CD14-positive monocyte (primary cell): ENCODE measurements around the gene MRNIP. TPM values are rescaled to one million over a fixed set of nuclear protein-coding genes. Genes with fewer than 3 reads are reported as not detected.

Source experiments
- DNase-seq, 3 donors: peaks; one replicate each; pipeline ENCODE4 v3.0.0-alpha.2; 2011 to 2022
- H2AFZ ChIP-seq: 2 replicates; pipeline ENCODE4 v1.6.0; 2012; ENCODE audit warnings: mild to moderate bottlenecking, low read depth, low read length, inconsistent platforms; ENCODE audit not compliant: insufficient read depth, poor library complexity, severe bottlenecking
- H3K27ac ChIP-seq, 2 donors: 1 replicate in 1 of 2; 2 replicates in 1 of 2; pipeline ENCODE4 v1.5.1; 2012 to 2013; ENCODE audit warnings: low read length in 2 of 2, control low read depth in 1 of 2, inconsistent platforms in 1 of 2, low read depth in 1 of 2, mild to moderate bottlenecking in 1 of 2
- H3K27me3 ChIP-seq, 2 donors: one replicate each; pipeline versions ENCODE4 v1.6.0 to v1.6.1; 2011 to 2013; ENCODE audit warnings: low read length in 2 of 2; ENCODE audit not compliant: control insufficient read depth in 2 of 2, insufficient read depth in 2 of 2
- H3K36me3 ChIP-seq, 2 donors: replicated peaks in 1 of 2; 1 replicate in 1 of 2; 2 replicates in 1 of 2; pipeline versions ENCODE4 v1.5.1 to v1.6.1; 2012 to 2013; ENCODE audit warnings: low read length in 2 of 2, control low read depth in 1 of 2, inconsistent platforms in 1 of 2, mild to moderate bottlenecking in 1 of 2; ENCODE audit not compliant: insufficient read depth in 2 of 2, control insufficient read depth in 1 of 2
- H3K4me1 ChIP-seq, 2 donors: 1 replicate in 1 of 2; 2 replicates in 1 of 2; pipeline versions ENCODE4 v1.5.1 to v1.6.1; 2012 to 2013; ENCODE audit warnings: low read length in 2 of 2, control low read depth in 1 of 2, inconsistent platforms in 1 of 2, mild to moderate bottlenecking in 1 of 2, moderate library complexity in 1 of 2; ENCODE audit not compliant: insufficient read depth in 2 of 2, control insufficient read depth in 1 of 2
- H3K4me2 ChIP-seq: replicated peaks from 2 replicates; pipeline ENCODE3; 2012; ENCODE audit warnings: low read length, moderate library complexity, mild to moderate bottlenecking; ENCODE audit not compliant: poor library complexity, severe bottlenecking; ENCODE audit errors: extremely low read depth
- H3K4me3 ChIP-seq, 3 experiments: fragments of 200-600 bp in 1 of 3; sonication (generic) in 1 of 3; replicated peaks in 1 of 3; 1 replicate in 2 of 3; 2 replicates in 1 of 3; pipeline ENCODE4 v1.5.1; 2011 to 2013; ENCODE audit warnings: low read length in 3 of 3, mild to moderate bottlenecking in 3 of 3, control low read depth in 2 of 3, low read depth in 2 of 3, inconsistent platforms in 1 of 3, moderate library complexity in 1 of 3
- H3K79me2 ChIP-seq: 2 replicates; pipeline ENCODE4 v1.6.0; 2012; ENCODE audit warnings: mild to moderate bottlenecking, control low read depth, inconsistent platforms, low read length, moderate library complexity; ENCODE audit not compliant: insufficient read depth
- H3K9ac ChIP-seq: 2 replicates; pipeline ENCODE4 v1.6.0; 2017; ENCODE audit warnings: low read length, mild to moderate bottlenecking; ENCODE audit not compliant: insufficient read depth, poor library complexity, severe bottlenecking
- H3K9me3 ChIP-seq, 2 donors: replicated peaks in 1 of 2; 1 replicate in 1 of 2; 2 replicates in 1 of 2; pipeline versions ENCODE4 v1.5.1 to v1.6.1; 2012 to 2013; ENCODE audit warnings: low read length in 2 of 2, control low read depth in 1 of 2; ENCODE audit not compliant: control insufficient read depth in 1 of 2, insufficient read depth in 1 of 2
- H4K20me1 ChIP-seq: 2 replicates; pipeline ENCODE4 v1.6.0; 2012; ENCODE audit warnings: mild to moderate bottlenecking, low read length, control low read depth, moderate library complexity; ENCODE audit not compliant: insufficient read depth
- H3K27ac Mint-ChIP-seq, 7 donors: one replicate each; pipeline ENCODE4 v1.8.0; 2020; ENCODE audit warnings: mild to moderate bottlenecking in 7 of 7, mixed read lengths in 7 of 7, moderate library complexity in 6 of 7, inconsistent platforms in 2 of 7
- H3K27me3 Mint-ChIP-seq, 3 donors: one replicate each; pipeline ENCODE4 v1.8.0; 2021 to 2022; ENCODE audit warnings: low read depth in 3 of 3, mild to moderate bottlenecking in 3 of 3, mixed read lengths in 3 of 3, moderate library complexity in 3 of 3, inconsistent platforms in 1 of 3
- H3K36me3 Mint-ChIP-seq, 2 donors: one replicate each; pipeline ENCODE4 v1.8.0; 2020; ENCODE audit warnings: mixed read lengths in 2 of 2, inconsistent platforms in 1 of 2, mild to moderate bottlenecking in 1 of 2
- H3K4me1 Mint-ChIP-seq: one replicate; pipeline ENCODE4 v1.8.0; 2020; ENCODE audit warnings: mild to moderate bottlenecking, mixed read lengths
- H3K4me3 Mint-ChIP-seq, 2 donors: one replicate each; pipeline ENCODE4 v1.8.0; 2020; ENCODE audit warnings: mild to moderate bottlenecking in 2 of 2, mixed read lengths in 2 of 2, moderate library complexity in 1 of 2
- H3K9me3 Mint-ChIP-seq, 7 donors: one replicate each; pipeline ENCODE4 v1.8.0; 2020 to 2022; ENCODE audit warnings: mixed read lengths in 7 of 7, mild to moderate bottlenecking in 6 of 7, moderate library complexity in 6 of 7, inconsistent platforms in 2 of 7
- CTCF ChIP-seq: fragments of 200-600 bp; IDR thresholded peaks from one replicate; pipeline ENCODE4 v1.8.0; 2022; ENCODE audit warnings: antibody characterized with exemption, mild to moderate bottlenecking
- WGBS: methylation state at CpG from one replicate; pipeline ENCODE4 v1.1.5; 2013; ENCODE audit warnings: missing lambda C conversion rate; ENCODE audit not compliant: insufficient coverage; 5-methylcytosine and 5-hydroxymethylcytosine counted together
- intact Hi-C, 2 donors: fragments of 100-400 bp; cut with micrococcal nuclease; formaldehyde crosslinking; loops; one replicate each; pipeline versions ENCODE4 v1.15.0 to v1.15.1; 2023
- polyA plus RNA-seq, 3 donors: library from polyadenylated mRNA; depleted of rRNA in 1 of 3; unstranded in 2 of 3; stranded (reverse) in 1 of 3; fragments of 300-500 nt in 2 of 3; fragments of >200 nt in 1 of 3; fragmentation: Illumina TruSeq in 2 of 3; gene quantifications; 1 replicate in 2 of 3; 2 replicates in 1 of 3; pipeline ENCODE4 v1.2.3, GENCODE V29; 2012 to 2021

The MRNIP gene
- polyA plus RNA-seq, 3 donors = 1.2 to 23.0 (median 1.4) TPM

GRCh38 chr5:179870952-179871351 is 12.3 kb upstream of the MRNIP start:
- no peaks in the 10 kb centered on the region for H3K27me3 Mint-ChIP-seq
- H3K27ac Mint-ChIP-seq = no peak overlapping the region
- Histone ChIP-seq H3K27ac (no peak overlapping the region), H3K9ac (no peak overlapping the region), H3K27me3 (no peaks in the 10 kb centered on the region), H3K36me3 (peaks cover 80 to 98% of the 10 kb centered on the region in 2 donors), H3K4me1 (no peaks in the 10 kb centered on the region), H3K9me3 (no peaks in the 10 kb centered on the region), H3K79me2 (no peaks in the 10 kb centered on the region), H3K4me3 (no peak overlapping the region), H2AFZ (no peak overlapping the region), H4K20me1 (no peaks in the 10 kb centered on the region), H3K4me2 (no peak overlapping the region)
- intact Hi-C loops = no loop called here
- WGBS = 100% methylated on average over 3 of the region's 3 CpGs
- no peaks in the 10 kb centered on the region for H3K9me3 Mint-ChIP-seq
- H3K36me3 Mint-ChIP-seq = peaks cover 78 to 94% of the 10 kb centered on the region in 2 donors
- H3K4me1 Mint-ChIP-seq = peaks cover 2% of the 10 kb centered on the region
- no peak for DNase-seq
- H3K4me3 Mint-ChIP-seq = no peak overlapping the region
- TF ChIP-seq CTCF = no peak

- no peak overlapping the region for H3K4me3 ChIP-seq
- no peak overlapping the region for H3K27ac ChIP-seq
- no peak overlapping the region for H2AFZ ChIP-seq
- WGBS = 98% methylated on average over 14 of the region's 17 CpGs
- no peak overlapping the region for H3K9ac ChIP-seq
- Mint-ChIP-seq H3K27me3 (peaks cover 0 to 2% (median 0%) of the 10 kb centered on the region in 3 donors), H3K9me3 (no peaks in the 10 kb centered on the region), H3K4me1 (peaks cover 6% of the 10 kb centered on the region), H3K27ac (no peak overlapping the region), H3K4me3 (no peak overlapping the region), H3K36me3 (peaks cover 75 to 92% of the 10 kb centered on the region in 2 donors)
- H3K79me2 ChIP-seq = no peaks in the 10 kb centered on the region
- intact Hi-C loops = no loop called here
- no peak overlapping the region for H3K4me2 ChIP-seq
- no peaks in the 10 kb centered on the region for H3K4me1 ChIP-seq
- peaks cover 78 to 95% of the 10 kb centered on the region in 2 donors for H3K36me3 ChIP-seq
- H3K27me3 ChIP-seq = no peaks in the 10 kb centered on the region
- DNase-seq = peak in 1 of 3 donors; percentile 22
- H4K20me1 ChIP-seq = no peaks in the 10 kb centered on the region
- no peak for TF ChIP-seq CTCF
- H3K9me3 ChIP-seq = no peaks in the 10 kb centered on the region
These were observed 11.8 kb upstream of the MRNIP start for GRCh38 chr5:179870403-179870903.
